HG03095 (cell line): ENCODE data around the gene CPN2.

Source experiments
- ATAC-seq: cut with Tn5 transposase; IDR thresholded peaks from one replicate; pipeline ENCODE4 v1.9.1; 2021; ENCODE audit warnings: moderate library complexity; ENCODE audit not compliant: unreplicated experiment

The CPN2 gene

DNA sequence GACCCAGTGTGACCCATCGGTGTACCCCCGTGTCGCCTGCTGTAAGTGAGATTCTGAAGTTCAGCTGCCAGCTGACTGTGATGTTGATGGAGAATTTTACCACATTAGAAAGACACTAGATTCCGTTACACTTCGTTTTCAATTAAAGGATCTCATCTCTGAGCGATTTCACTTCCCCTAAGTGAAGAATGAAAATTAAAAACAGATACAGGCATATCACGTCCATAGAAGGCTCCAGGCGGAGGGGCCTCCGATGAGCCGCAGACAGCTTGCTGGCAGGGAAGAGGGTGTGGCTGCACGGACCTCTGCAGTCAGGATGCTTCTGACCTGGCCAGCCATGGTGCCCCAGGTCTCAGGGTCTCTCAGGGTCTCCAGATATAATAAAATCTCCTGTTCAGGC, 6.6 kb upstream of the CPN2 start:
- no peak for ATAC-seq

- no peak for ATAC-seq
Measured at GRCh38 chr3:194355379-194355778, 4.3 kb upstream of the CPN2 start.

DNA sequence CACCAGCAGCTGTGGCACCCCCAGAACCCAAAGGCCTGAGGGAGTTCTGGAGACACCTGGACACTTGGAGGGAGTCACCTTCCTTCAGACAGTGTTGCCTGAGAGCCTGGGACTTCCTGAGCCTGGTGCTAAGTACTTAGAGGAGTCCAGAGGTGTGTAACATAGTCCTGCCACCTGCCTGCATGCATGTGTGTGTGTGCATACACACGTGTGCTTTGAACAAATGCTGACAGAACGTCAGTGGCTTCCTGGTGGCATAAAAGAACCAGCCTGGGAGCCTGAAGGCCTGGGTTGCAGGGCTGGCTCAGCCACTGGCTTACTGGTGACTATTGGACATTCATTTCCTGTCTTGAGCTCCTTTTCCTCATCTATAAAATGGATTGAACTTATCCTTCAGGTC, 3.2 kb upstream of the CPN2 start:
- ATAC-seq, result no peak

- ATAC-seq, result no peak
Measured at GRCh38 chr3:194352667-194353246, 1.6 kb upstream of the CPN2 start.

GRCh38 chr3:194351952-194352536, 916 bp upstream of the CPN2 start:
- no peak for ATAC-seq

GRCh38 chr3:194350726-194351071, 429 bp downstream of the CPN2 start:
- ATAC-seq, result no peak

DNA sequence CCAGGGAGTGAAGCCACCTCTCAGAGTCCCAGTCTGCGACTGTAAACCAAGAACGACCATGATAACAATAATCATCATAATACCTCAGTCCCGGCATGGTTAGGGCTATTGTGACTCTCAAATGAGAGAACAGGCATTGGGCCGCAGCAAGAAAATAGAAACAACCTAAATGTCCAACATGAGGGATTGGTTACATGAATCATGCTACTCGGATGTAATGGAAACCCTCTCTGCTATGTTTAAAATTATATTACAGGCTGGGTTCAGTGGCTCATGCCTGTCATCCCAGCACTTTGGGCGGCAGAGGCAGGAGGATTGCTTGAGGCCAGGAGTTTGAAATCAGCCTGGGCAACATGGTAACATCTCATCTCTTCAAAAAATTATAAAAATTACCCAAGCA, 2.8 kb downstream of the CPN2 start:
- no peak for ATAC-seq

DNA sequence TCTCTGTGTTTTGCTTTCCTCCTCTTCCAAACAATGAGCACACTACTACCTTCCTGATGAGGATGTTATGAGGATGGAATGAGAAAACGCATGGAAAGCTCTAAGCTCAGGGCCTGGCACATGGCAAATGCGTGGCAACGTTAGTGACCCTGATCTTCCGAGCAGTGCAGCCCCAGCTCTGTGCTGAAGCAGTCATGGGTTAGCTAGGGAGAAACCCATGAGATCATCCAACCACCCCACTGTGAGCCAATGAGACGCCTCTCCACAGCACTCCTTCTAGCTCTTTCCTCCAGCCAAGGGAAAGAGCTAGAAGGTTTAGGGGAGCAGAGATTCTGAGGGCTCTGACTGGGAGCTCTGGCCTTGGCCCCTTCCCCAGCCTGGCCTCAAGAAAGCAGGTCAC, 4.5 kb downstream of the CPN2 start:
- ATAC-seq, result no peak

DNA sequence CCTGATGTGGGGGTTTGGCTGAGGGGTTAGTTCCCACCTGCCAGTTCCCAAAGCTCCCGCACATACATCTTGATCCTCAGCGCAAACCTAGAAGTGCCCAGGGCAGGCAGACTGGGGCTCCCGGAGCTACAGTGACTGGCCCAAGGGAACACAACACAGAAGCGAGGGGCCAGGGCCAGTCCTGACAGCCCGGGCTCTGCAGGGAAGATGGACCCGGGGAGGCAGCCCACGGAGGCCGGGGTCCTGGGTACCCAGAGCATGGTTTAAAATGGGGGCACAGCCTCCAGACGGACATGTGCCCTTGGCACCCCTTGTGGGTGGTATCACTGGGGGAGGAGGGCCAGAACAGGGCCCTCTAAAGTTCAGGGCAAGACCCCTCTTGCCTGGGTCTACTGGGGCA, 5.1 kb downstream of the CPN2 start:
- no peak for ATAC-seq

GRCh38 chr3:194344012-194344411, 7.1 kb downstream of the CPN2 start:
- ATAC-seq, result no peak

GRCh38 chr3:194343561-194343893, 7.6 kb downstream of the CPN2 start:
- no peak for ATAC-seq

DNA sequence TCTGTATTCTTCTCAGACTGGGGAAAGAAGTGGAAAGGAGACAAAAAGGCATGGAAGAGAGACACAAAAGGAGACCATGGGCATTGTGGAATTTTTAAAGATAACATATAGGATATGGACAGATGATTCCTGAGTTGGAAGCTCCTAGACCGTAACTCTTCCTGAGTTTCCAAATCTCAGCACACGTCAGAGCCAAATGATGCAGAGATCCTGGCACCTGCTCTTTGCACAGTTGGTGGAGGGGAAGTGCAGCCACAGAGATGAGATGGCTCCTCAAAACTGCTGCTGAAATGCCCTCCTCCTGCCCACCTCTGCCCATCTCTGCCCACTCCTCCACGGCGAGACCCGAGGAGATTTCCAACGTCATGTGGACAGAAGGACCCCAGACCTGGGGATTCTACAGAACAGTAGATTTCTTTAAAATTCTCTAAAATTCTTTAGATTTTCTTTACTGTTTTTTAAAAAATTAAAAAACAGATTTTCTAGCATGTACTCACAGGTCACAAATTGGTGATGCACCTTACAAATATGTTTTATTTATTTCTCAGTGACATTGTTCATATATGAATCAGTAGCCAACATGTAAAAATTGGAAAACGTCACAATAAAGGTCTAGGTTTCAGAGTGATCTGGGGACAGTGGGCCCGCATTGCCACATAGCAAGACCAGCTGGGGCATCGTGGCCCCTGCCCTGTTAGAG, 8.1 kb downstream of the CPN2 start:
- ATAC-seq, result no peak

- no peak for ATAC-seq
Measured at GRCh38 chr3:194340757-194341400, 10.2 kb downstream of the CPN2 start.

GRCh38 chr3:194339840-194340239, 11.3 kb downstream of the CPN2 start:
- no peak for ATAC-seq

- ATAC-seq, result no peak
Measured at GRCh38 chr3:194339356-194339755, 11.8 kb downstream of the CPN2 start.

GRCh38 chr3:194337965-194338753, 13.0 kb downstream of the CPN2 start:
- ATAC-seq, result no peak

- ATAC-seq, result no peak
Measured at GRCh38 chr3:194336601-194337355, 14.3 kb downstream of the CPN2 start.

- no peak for ATAC-seq
Measured at GRCh38 chr3:194333981-194334320, 17.2 kb downstream of the CPN2 start.

DNA sequence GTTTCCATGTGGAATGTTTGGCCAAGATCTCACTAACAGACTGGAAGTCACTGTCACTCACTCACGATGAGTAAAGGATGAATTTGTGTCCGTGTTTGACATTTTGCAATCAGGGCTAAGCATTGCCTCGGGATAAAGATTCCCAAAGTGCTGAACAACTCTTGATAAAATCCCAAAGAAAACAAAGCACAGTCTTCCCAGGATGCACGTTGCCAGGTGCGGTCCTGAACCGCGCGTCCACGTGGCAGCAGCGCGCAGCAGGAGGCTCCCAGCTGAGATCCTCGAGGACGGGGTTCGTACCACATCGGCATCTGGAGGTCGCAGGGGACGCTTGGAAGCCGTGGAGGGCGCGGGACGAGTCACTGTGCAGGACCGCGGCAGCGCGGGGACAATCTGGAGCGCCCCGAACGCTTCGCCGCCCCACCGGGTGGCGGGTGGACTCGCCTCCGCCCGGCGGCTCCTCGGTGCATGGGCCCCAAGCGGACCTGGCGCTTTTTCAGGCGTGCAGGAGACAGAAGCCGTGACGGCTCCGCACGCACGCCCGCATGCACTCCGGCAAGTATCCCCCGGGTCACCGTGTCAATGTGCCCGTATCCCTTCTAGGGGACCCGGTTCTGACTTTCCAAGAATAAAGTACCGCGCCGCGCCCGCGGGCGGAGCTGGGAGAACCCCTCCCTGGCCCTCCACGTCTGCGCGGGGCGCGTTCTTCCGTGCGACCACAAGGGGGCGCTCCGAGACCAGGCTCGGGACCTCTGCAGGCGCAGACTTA, 17.7 kb downstream of the CPN2 start:
- ATAC-seq, result peak; percentile 94

DNA sequence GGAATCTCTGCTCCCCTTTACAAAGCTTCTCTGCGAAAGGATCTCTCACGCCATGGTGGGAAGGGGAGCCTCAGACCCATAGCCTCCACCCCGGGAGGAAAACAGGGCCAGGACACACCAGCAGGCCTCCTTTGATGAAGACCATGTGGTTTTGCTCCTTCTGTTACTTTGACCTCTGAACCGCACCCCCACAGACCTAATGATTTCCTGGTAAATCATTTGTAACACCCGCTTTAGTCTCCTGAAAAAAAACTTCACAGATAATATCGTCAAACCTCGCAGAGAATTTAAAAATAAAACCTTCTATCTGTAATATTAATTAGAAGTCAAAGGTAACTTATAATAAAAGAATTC, 18.3 kb downstream of the CPN2 start:
- no peak for ATAC-seq
